ENCODE measurements around the gene KCTD10.

KCTD10 gene

GRCh38 chr12:109477185-109477962, at the start of gene KCTD10, which contains the start of gene UBE3B:
KCTD10 (minus strand) TSS chr12:109477300; CDS start chr12:109477262, 38 bp downstream.
UBE3B (plus strand) TSS chr12:109477634; CDS start chr12:109483552, 5,918 bp downstream.
- DNase-seq (ENCODE audit: low spot score) = peak; percentile 84

DNA sequence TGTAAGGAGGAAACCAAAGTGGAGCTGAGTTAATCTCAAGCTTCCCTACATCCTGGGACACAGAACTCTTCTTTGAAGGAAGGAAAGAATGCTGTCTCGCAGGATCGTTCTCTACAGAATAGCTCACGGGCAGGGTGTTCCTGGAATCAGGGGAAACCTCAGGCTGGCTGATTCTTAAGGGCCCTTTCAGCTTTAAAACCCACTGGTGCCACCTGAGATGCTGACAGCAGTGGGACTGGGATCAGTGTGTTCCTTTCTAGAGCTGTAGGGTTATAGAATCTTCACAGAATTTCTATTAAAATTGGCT, 48.1 kb upstream of the KCTD10 start:
- no peak for DNase-seq (ENCODE audit: low spot score)

GRCh38 chr12:109524466-109525278, 47.6 kb upstream of the KCTD10 start:
- DNase-seq (ENCODE audit: low spot score) = no peak

DNA sequence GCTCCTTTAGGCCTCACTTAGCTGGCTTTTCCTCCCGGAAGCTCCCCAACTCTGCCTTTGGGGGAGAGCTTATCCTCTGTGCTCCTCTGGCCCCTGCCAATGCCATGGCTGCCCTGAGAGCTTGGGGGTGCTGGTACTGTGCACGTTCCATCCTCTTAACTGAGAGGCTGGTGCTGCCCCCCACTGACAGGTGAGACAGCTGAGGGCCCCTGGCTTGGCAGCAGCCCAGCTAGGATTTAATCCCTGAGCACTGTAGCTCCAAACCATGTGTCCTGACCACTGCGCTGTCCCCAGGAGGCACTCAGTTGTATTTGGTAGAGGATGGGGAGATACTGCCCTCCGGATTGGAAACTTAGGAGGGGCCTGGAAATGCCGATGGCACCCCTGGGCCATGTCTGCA, 46.4 kb upstream of the KCTD10 start:
- no peak for DNase-seq (ENCODE audit: low spot score)

- peak; percentile 42 for DNase-seq (ENCODE audit: low spot score)
These were observed 46.0 kb upstream of the KCTD10 start for GRCh38 chr12:109523071-109523470.

DNA sequence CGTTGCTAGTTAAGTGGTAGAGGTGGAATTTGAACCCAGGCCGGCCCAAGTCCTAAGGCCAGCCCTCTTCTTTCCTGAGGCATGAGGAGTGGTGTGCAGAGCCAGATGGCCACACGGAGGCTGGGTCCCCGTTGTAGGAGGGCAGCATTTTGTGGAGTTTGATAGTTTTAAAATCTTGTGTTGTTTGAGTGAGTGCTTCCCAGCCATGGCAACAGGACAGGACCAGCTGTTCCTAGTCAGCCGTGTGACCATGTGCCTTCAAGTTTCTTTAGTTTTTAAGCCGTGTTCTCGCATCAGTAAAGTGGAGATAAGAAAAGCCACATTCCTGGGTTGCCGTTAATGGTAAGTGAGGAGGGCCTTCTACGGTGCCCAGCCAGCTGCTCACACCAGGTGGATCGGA, 44.7 kb upstream of the KCTD10 start:
- DNase-seq (ENCODE audit: low spot score) = no peak

- DNase-seq (ENCODE audit: low spot score) = no peak
These were observed 42.7 kb upstream of the KCTD10 start for GRCh38 chr12:109519787-109520186.

GRCh38 chr12:109518820-109519665, 41.9 kb upstream of the KCTD10 start:
- DNase-seq (ENCODE audit: low spot score) = peak; percentile 87

DNA sequence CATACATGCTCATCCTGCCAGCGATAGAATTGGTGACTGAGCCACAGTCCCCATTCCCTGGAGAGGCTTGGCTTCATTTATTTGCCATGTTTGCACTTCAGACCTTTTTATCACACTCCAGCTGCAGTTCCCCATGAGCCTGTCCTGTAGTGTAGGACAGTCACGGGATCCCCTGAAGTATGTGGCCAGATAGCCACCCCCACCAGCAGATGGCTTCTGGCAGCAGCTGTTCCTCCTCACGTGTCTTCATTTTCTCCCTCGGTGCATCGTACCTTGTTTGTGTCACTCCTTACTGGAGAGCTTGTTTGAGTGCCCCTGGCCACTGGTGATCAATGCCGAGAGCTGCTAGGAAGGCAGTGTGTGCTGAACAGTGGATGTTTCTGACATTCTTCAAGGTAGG, 40.5 kb upstream of the KCTD10 start:
- no peak for DNase-seq (ENCODE audit: low spot score)

DNA sequence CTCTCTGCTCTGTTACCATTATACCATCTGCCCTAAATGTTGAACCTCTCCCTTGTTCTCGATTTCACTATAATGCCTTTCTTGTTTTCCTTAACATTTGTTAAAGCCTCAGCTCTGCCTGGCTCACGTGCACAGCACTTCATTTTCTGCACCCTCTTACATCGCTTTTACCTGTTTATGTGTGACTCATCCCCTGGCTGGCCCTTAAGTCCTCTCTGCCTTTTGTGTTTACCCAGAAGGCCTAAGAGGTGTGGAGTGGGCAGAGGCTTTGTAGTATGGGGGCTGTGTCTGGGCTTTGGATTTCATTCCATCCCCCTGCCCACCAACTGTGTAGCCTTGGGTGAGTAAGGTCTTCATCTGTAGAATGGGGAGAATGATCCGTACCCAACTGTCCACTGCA, 36.9 kb upstream of the KCTD10 start:
- no peak for DNase-seq (ENCODE audit: low spot score)

GRCh38 chr12:109513051-109513450, 36.0 kb upstream of the KCTD10 start:
- DNase-seq (ENCODE audit: low spot score) = no peak

- no peak for DNase-seq (ENCODE audit: low spot score)
These were observed 35.5 kb upstream of the KCTD10 start for GRCh38 chr12:109512608-109513007.

DNA sequence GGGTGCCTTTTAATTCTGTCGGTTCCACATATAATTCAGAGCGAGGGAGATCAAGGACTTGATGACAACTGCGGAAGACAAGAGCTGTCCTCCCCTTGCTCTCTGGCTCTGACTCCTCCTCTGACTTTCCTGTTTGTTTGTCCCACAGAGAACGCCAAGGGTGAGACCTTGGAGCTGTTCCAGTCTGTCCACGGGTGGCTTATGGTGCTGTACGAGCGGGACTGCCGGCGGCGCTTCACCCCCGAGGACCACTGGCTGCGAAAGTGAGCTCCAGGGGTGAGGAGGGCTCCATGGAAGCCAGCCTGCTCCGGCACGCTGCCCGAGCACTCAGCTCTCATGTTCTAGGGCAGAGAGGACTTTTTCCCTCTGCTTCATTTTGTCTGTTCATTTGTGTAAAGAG, 33.1 kb upstream of the KCTD10 start:
- no peak for DNase-seq (ENCODE audit: low spot score)

DNA sequence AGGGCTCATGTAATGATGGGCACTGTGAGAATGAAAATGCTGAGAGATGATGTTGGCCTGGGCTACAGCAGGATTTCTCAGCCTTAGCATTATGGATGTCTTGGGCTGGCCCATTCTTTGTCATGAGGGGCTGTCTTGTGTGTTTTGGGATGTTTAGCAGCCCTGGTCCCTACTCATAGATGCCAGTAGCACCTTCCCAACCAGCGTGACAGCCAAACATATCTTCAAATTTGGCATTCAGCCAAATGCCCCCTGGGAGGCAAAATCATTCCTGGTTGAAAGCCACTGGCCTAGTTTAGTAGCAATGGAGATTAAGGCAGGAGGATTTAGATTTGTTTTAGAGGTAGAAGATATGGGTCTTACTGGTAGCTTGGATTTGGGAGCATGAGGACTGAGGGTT, 27.0 kb upstream of the KCTD10 start:
- DNase-seq (ENCODE audit: low spot score) = no peak

DNA sequence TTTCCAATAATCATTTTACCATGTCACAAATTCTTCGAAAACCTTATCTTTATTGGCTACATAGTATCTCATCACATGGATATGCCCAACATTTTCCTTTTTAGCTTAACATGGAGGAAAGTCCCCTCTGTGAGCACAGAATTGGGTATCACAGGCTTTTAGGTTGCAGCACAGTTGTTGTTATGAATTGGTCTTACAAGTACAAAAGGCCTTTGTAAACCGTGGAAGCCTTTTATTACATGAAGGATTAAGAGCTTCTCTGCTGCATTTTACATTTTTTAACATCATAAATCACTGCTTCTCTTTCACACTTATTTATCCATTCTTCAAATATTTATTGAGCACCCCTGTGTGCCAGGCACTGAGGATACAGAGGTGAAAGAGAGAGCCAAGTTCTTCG, 26.5 kb upstream of the KCTD10 start:
- peak; percentile 88 for DNase-seq (ENCODE audit: low spot score)

GRCh38 chr12:109502332-109502731, 25.2 kb upstream of the KCTD10 start:
- no peak for DNase-seq (ENCODE audit: low spot score)

GRCh38 chr12:109501299-109501698, 24.2 kb upstream of the KCTD10 start:
- DNase-seq (ENCODE audit: low spot score) = no peak

GRCh38 chr12:109500406-109501185, 23.5 kb upstream of the KCTD10 start:
- DNase-seq (ENCODE audit: low spot score) = no peak

GRCh38 chr12:109497675-109498074, 20.6 kb upstream of the KCTD10 start:
- DNase-seq (ENCODE audit: low spot score) = no peak

DNA sequence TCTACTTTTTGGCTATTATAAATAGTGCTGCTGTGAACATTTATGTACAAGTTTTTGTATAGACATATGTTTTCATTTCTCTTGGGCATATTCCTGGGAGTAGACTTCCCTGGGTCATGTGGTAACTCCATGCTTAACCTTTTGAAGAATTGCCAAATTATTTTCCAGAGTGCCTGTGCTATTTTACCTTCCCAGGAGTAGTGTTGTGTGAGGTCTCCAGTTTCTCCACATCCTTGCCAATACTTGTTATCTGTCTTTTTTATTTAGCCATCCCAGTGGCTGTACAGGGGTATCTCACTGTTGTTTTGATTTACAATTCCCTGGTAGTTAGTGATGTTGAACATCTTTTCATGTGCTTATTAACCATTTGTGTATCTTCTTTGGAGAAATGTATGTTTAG, 19.2 kb upstream of the KCTD10 start:
- no peak for DNase-seq (ENCODE audit: low spot score)

DNA sequence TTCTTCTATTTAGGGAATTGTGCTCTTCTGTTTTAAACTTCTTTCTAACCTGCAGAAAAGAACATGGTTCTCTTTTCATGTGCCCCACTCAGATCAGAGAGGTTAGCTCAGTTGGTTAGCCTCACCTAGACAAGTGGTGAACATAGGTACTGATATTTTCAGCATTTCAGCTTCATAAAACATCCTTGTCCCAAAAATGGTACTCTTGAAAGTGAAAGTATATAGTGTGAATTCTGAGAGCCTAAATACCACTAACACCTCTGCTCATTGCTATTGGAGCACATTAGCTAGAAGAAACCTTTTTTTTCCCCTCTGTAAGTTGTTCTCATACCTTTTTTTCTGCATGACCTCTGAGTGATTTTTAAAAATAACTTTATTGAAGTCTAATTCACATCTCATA, 17.9 kb upstream of the KCTD10 start:
- no peak for DNase-seq (ENCODE audit: low spot score)

Measured in pons (tissue), 1 donor.